Mesenteric fat pad (tissue), 1 donor: ENCODE measurements around the gene MAP1B. TPM values are rescaled to one million over a fixed set of nuclear protein-coding genes. Genes with fewer than 3 reads are reported as not detected.

Source experiments
- DNase-seq: peaks from one replicate; pipeline ENCODE4 v3.0.0-alpha.2; 2020; ENCODE audit warnings: low spot score
- microRNA-seq: library from miRNA; unstranded; fragments of <30 nt; microRNA quantifications from one replicate; pipeline ENCODE4 v1.2.0, GENCODE V29; 2020; ENCODE audit warnings: borderline number of aligned reads
- total RNA-seq: library from RNA; stranded (reverse); fragmentation: NEBNext Ultra II Directional; extraction: Animal tissue kit (Norgen Biotek cat#: 25700); gene quantifications from one replicate; pipeline ENCODE4 v1.2.1, GENCODE V29; 2021
- donor health status: DM: yes; HTN: yes; CAD: no.

The MAP1B gene
- total RNA-seq, 1 donor from 2014 or later = 121 TPM

DNA sequence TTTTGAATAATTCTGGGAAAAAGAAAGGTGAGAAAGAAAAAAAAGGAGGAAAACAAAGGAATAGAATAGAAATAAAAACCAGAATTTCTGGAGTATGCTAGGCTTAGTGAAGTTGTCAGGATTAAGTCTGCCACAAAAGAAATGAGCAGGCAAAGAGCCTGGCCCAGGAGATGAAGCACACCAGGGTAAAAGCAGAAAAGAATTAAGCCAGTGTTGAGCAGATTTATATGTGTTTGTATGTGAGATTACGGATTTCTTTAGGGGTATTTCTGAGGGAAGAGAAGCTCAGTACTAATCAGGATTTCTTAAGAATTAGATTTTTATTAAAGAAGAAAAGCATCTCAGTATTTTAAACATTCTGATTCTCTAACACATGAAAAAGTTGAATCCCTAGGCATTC, 138.3 kb downstream of the MAP1B start:
- DNase-seq = no peak

- DNase-seq = no peak
Observed at GRCh38 chr5:72245951-72246532, 138.8 kb downstream of the MAP1B start.

DNA sequence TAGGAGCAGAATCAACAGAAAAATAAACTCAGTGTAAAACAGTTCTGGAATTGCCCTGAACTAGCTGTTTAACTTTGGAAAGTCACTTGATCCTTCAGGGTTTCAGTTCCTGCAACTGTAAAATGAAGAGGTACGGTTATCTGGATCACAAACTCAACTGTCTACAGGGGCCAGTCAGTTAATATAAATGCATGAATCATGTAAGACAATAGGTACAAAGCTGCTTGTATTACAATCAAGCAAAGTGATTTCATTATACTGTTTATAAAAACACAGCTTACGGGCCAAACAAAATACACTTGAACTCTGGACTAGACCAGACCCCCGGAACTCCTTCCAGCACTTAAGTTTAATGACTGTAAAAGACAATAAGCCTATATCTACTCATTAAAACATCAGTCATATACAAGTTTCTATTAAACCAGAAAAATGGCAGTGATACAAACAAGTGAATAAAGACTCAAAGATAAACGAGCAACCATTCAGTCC, 139.7 kb downstream of the MAP1B start:
- no peak for DNase-seq

GRCh38 chr5:72248410-72248981, 141.2 kb downstream of the MAP1B start:
- DNase-seq = no peak

DNA sequence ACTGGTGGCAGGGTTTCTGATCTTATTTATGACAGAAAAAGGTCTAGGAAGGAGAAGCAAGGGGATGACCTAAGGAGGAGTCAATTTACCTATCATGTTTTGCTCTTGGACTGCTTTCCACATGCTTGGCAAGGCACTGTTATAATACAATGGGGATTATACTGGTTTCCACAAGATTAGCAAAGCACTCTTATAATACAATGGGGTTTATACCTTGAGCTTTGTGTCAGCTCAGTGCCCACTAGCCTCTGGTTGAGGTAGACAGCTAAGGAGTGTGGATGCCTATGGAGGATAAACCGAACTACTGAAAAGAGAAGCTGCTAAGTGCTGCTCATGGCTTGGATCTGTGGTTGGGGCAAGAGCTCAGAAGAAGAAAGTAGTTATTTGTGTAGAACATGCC, 144.1 kb downstream of the MAP1B start:
- DNase-seq = no peak

DNA sequence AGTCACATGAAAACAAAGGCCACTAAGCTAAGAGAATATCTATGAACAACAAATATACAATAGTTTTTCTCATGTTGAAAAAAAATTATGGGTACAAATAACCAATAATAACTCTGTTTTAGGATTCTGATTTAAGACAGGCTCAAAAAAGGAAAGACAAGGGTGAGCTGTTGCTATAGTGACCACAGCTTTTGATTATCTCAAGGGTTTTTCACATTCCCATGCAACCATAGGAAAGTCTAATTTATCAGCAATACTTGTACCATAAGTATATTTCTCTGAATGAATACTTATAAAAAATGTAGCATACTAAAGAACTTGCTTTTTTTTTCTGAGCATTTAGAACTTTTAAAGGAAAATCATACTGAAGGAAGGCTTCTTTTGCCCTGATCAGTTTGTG, 144.7 kb downstream of the MAP1B start:
- no peak for DNase-seq

- DNase-seq = no peak
Observed at GRCh38 chr5:72252574-72253155, 145.4 kb downstream of the MAP1B start.

DNA sequence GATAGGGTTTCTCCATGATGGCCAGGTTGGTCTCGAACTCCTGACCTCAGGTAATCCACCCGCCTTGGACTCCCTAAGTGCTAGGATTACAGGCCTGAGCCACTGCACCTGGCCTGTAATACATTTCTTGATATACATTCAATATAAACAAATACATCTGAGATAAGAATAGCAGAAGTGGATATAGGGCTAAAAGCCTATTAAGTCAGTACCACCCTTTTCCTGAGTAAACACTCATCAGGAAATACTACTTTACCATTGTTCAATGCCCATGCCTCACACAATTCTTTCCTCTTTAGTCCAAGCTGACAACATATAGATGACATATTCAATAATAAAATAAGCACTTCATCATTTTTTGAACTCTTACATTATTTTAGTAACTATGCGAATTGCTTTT, 148.0 kb downstream of the MAP1B start:
- DNase-seq = no peak

DNA sequence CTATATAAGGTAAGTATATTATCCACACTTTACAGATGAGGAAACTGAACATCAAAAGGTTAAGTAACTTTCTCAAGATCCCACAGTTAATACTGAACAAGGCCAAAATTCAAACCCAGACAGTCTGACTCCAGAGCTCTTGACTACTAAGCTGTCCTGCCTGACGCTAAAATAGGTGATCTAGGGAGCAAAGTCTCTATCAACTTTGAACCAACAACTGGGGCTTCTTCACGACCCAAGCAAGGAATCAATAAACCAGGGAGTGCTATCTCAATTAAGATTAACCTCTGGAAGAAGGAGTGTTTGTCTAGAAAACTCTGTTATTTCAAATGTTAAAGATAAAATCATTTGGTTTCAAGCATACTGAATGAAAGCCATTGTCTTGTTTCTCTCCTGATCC, 148.4 kb downstream of the MAP1B start:
- no peak for DNase-seq

- no peak for DNase-seq
Observed at GRCh38 chr5:72256536-72256935, 149.3 kb downstream of the MAP1B start.

Small RNA genes lying within 50 kb of the gene (microRNA-seq; reads per million reads assigned to microRNA genes)
- gene MIR4803 = not detected

Other genes with a start within 250 kb of the MAP1B start
- 41.1 TPM for gene MRPS27, start 212.8 kb downstream of the MAP1B start, total RNA-seq
- gene PTCD2, start 212.9 kb downstream of the MAP1B start, total RNA-seq = 7.6 TPM